PC-3 (cell line): Measurements from ENCODE around the gene MAMDC4. TPM values are rescaled to one million over a fixed set of nuclear protein-coding genes. Genes with fewer than 3 reads are reported as not detected.
"Not testable (repeated sequence)": the region's sequence is repeated elsewhere in the genome, so short reads cannot be mapped to it uniquely, and the experiment has no call there.

Experiments used
- ATAC-seq: fragments of 200-7000 bp; cut with Tn5 transposase; 2 replicates; pipeline ENCODE4 v1.9.1; 2020; ENCODE audit warnings: mild to moderate bottlenecking, moderate library complexity
- BruUV-seq: library from RNA; stranded (reverse); fragments of 400-500 nt; replicated peaks from 2 replicates; lab custom pipeline; 2021; lab: Mats Ljungman, UMichigan
- CTCF ChIA-PET: fragments of 300-600 bp; sonication (Branson Sonifier 250); formaldehyde crosslinking; loops from one replicate; lab custom pipeline; 2022; ENCODE audit warnings: antibody characterized with exemption; lab: Charles Lee
- POLR2A ChIA-PET: fragments of 300-600 bp; sonication (Branson Sonifier 250); formaldehyde crosslinking; loops from one replicate; lab custom pipeline; 2022; ENCODE audit warnings: antibody characterized with exemption; ENCODE audit not compliant: unreplicated experiment; lab: Charles Lee
- DNase-seq: peaks from one replicate; pipeline ENCODE4 v3.0.0-alpha.2; 2015
- H2AFZ ChIP-seq: fragments of 300-600 bp; sonication (generic); 2 replicates; pipeline ENCODE4 v1.6.0; 2016; ENCODE audit warnings: antibody characterized with exemption, low read length
- H3F3A ChIP-seq: fragments of 300-600 bp; sonication (generic); one replicate; pipeline ENCODE4 v1.6.0; 2017; ENCODE audit warnings: antibody characterized with exemption, low read length, control low read depth, mild to moderate bottlenecking; ENCODE audit not compliant: unreplicated experiment
- H3K27ac ChIP-seq: fragments of 300-600 bp; sonication (generic); 2 replicates; pipeline ENCODE4 v1.5.1; 2016; ENCODE audit warnings: mild to moderate bottlenecking, low read length
- H3K27me3 ChIP-seq: fragments of 300-600 bp; sonication (generic); 2 replicates; pipeline ENCODE4 v1.6.1; 2016; ENCODE audit warnings: low read length, mixed read lengths
- H3K36me3 ChIP-seq: fragments of 300-600 bp; sonication (generic); 2 replicates; pipeline ENCODE4 v1.6.1; 2016; ENCODE audit warnings: low read depth, mixed run types, low read length, mixed read lengths
- H3K4me1 ChIP-seq: fragments of 300-600 bp; sonication (generic); 2 replicates; pipeline ENCODE4 v1.5.1; 2016; ENCODE audit warnings: low read length; ENCODE audit not compliant: insufficient read depth
- H3K4me2 ChIP-seq: fragments of 300-600 bp; sonication (generic); 2 replicates; pipeline ENCODE4 v1.6.0; 2016; ENCODE audit warnings: low read length
- H3K4me3 ChIP-seq: fragments of 300-600 bp; sonication (generic); 2 replicates; pipeline ENCODE4 v1.5.1; 2016; ENCODE audit warnings: mild to moderate bottlenecking, low read length, mixed read lengths
- H3K79me2 ChIP-seq: fragments of 300-600 bp; sonication (generic); 2 replicates; pipeline ENCODE4 v1.6.1; 2017; ENCODE audit warnings: low read length, mixed read lengths
- H3K9ac ChIP-seq: fragments of 300-600 bp; sonication (generic); 2 replicates; pipeline ENCODE4 v1.6.0; 2016; ENCODE audit warnings: mild to moderate bottlenecking, low read length
- H3K9me2 ChIP-seq: fragments of 300-600 bp; sonication (generic); replicated peaks from 2 replicates; pipeline ENCODE4 v1.6.1; 2016; ENCODE audit warnings: mixed run types, low read length, mixed read lengths
- H3K9me3 ChIP-seq: fragments of 300-600 bp; sonication (generic); 2 replicates; pipeline ENCODE4 v1.6.1; 2016; ENCODE audit warnings: low read length, mixed read lengths
- H4K20me1 ChIP-seq: fragments of 300-600 bp; sonication (generic); 2 replicates; pipeline ENCODE4 v1.6.1; 2016; ENCODE audit warnings: low read length, mixed read lengths
- EZH2 ChIP-seq: fragments of 300-600 bp; sonication (generic); IDR thresholded peaks from one replicate; pipeline ENCODE4 v1.6.1; 2017; ENCODE audit warnings: antibody characterized with exemption, mild to moderate bottlenecking, low read length; ENCODE audit not compliant: unreplicated experiment
- EZH2phosphoT487 ChIP-seq: fragments of 300-600 bp; sonication (generic); IDR thresholded peaks from 2 replicates; pipeline ENCODE4 v1.6.1; 2018; ENCODE audit warnings: mild to moderate bottlenecking, antibody characterized with exemption, low read length, borderline replicate concordance
- intact Hi-C: fragments of 100-400 bp; cut with micrococcal nuclease; formaldehyde crosslinking; loops from 2 replicates; pipeline ENCODE4 v1.9.0; 2023
- total RNA-seq: library from RNA; depleted of rRNA; stranded (reverse); fragments of >200 nt; gene quantifications from 2 replicates; pipeline ENCODE4 v1.2.3, GENCODE V29; 2014
- TF ChIP-seq, protein P1 (sequence below): fragments of 300-600 bp; sonication (generic); conservative IDR thresholded peaks from 2 replicates; pipeline ENCODE4 v1.5.1; 2017; ENCODE audit warnings: antibody characterized with exemption, low read depth, mild to moderate bottlenecking, low read length

The MAMDC4 gene
- total RNA-seq, 1 experiment from 2014 or later, result 3.0 TPM

DNA sequence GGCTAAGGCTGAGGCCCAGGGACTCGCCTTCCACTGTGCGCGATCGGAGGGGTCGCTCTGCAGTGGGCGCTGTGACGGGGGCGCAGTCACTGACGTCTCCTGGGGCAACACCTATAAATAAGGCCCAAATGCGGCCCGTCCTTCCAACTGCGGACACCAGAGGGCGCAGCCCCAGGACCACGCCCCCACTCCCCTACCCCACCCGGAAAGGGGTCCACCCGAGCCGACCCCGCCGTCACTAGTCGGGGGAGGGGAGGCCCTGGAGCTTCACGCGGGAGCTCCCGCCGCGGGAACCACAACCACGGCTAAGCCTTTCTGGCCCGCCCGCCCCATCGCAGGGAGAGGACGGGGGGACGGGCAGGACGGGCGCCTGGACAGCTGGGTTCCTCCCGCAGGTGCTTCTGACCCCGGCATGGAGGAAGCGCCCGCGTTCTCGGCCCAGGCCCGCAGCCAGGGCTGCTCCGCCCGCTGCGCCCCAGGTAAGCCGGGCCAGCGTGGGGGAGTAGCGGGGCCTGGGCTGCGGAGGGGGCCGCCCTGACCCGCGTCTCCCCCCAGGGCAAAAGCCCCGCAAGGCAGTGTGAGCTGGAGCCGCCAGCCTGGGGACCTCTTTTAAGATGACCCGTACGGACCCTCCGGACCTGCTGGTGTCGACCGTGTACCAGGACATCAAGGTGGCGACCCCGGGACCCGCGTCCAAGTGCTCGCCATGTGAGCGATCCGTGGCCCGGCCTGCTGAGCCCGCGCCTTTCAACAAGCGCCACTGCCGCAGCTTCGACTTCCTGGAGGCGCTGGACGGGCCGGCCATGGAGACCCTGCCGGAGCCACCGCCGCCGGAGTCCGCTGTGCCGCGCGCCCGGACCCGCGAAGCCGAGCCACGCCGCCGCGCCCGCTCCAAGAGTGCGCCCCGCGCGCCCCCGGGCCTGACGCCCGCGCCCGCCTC lies 8.1 kb upstream of the MAMDC4 start:
- H3K79me2 ChIP-seq, H3F3A ChIP-seq, ATAC-seq, BruUV-seq, H3K9me2 ChIP-seq, H3K4me1 ChIP-seq, H3K9ac ChIP-seq, H3K36me3 ChIP-seq, H3K27me3 ChIP-seq, POLR2A ChIA-PET, H3K27ac ChIP-seq, H2AFZ ChIP-seq, H3K9me3 ChIP-seq, H4K20me1 ChIP-seq: not testable (repeated sequence)
- peak overlapping the region; percentile 48 for H3K4me3 ChIP-seq
- peak; percentile 49 for DNase-seq
- CTCF ChIA-PET, result interaction anchor here (0.6 kb wide), 1 partner anchor 37 kb away, joined by 3 read pairs; no protein-coding TSS in a partner anchor
- TF ChIP-seq, protein P1, sequence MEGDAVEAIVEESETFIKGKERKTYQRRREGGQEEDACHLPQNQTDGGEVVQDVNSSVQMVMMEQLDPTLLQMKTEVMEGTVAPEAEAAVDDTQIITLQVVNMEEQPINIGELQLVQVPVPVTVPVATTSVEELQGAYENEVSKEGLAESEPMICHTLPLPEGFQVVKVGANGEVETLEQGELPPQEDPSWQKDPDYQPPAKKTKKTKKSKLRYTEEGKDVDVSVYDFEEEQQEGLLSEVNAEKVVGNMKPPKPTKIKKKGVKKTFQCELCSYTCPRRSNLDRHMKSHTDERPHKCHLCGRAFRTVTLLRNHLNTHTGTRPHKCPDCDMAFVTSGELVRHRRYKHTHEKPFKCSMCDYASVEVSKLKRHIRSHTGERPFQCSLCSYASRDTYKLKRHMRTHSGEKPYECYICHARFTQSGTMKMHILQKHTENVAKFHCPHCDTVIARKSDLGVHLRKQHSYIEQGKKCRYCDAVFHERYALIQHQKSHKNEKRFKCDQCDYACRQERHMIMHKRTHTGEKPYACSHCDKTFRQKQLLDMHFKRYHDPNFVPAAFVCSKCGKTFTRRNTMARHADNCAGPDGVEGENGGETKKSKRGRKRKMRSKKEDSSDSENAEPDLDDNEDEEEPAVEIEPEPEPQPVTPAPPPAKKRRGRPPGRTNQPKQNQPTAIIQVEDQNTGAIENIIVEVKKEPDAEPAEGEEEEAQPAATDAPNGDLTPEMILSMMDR, result peak; percentile 51
- intact Hi-C loops, result loop anchor here (10.0 kb wide), 1 partner anchor 151 kb away; the partner anchor contains the start of genes CLIC3 and PAXX
- peak overlapping the region; percentile 62 for H3K4me2 ChIP-seq

DNA sequence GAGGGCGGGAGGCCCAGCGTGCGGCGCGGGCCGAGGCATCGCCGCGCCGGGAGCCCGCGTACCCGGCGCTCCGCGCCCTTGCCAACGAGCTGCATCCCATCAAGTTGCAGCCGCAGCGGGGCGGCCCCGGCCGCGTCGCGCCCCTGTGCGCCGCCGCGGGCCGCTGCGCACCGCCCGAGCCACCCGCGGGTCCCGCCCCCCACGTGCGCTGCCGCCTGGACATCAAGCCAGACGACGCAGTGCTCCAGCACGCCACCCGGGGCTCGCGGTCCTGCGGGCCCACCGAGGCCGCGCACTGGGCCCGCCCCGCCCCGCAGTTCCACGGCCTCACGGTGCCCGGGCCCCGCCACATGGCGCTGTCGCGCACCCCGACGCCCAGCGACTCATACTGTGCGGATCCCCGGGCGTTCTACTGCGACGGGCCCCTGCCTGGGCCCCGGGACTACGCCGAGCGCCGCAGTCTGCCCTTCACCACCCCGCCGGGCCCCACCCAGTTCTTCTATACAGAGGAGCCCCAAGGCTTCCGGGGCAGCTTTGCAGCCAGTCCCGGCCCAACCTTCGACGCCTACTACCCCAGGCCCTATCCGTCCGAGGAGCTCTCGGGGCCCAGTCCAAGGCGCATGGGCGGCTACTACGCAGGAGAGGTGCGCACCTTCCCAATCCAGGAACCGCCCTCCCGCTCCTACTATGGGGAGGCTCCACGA lies 7.2 kb upstream of the MAMDC4 start:
- no peak for ATAC-seq
- Histone ChIP-seq H3K4me3 (no peak overlapping the region), H4K20me1 (no peaks in the 10 kb centered on the region), H3K9me3 (no peaks in the 10 kb centered on the region), H3K36me3 (no peaks in the 10 kb centered on the region), H3K9ac (no peak overlapping the region), H3K9me2 (no peaks in the 10 kb centered on the region), H3K27ac (no peak overlapping the region), H3K4me2 (no peak overlapping the region), H3K4me1 (peaks cover 13% of the 10 kb centered on the region), H3K79me2 (no peaks in the 10 kb centered on the region), H2AFZ (no peak overlapping the region), H3K27me3 (no peaks in the 10 kb centered on the region), H3F3A (no peaks in the 10 kb centered on the region)
- ChIA-PET POLR2A (no interaction called here), CTCF (no interaction called here)
- intact Hi-C loops, result loop anchor here (10.0 kb wide), 1 partner anchor 150 kb away; the partner anchor contains the start of genes CLIC3 and PAXX
- BruUV-seq, result no TSS peak
- TF ChIP-seq EZH2phosphoT487 (no peak), EZH2 (no peak)
- TF ChIP-seq, protein P1, result no peak
- no peak for DNase-seq
